HG03280 (cell line): ENCODE results near the gene TTLL11.

Source experiments
- ATAC-seq: cut with Tn5 transposase; IDR thresholded peaks from one replicate; pipeline ENCODE4 v1.9.1; 2021; ENCODE audit warnings: mild to moderate bottlenecking, moderate library complexity; ENCODE audit not compliant: unreplicated experiment

Gene TTLL11

DNA sequence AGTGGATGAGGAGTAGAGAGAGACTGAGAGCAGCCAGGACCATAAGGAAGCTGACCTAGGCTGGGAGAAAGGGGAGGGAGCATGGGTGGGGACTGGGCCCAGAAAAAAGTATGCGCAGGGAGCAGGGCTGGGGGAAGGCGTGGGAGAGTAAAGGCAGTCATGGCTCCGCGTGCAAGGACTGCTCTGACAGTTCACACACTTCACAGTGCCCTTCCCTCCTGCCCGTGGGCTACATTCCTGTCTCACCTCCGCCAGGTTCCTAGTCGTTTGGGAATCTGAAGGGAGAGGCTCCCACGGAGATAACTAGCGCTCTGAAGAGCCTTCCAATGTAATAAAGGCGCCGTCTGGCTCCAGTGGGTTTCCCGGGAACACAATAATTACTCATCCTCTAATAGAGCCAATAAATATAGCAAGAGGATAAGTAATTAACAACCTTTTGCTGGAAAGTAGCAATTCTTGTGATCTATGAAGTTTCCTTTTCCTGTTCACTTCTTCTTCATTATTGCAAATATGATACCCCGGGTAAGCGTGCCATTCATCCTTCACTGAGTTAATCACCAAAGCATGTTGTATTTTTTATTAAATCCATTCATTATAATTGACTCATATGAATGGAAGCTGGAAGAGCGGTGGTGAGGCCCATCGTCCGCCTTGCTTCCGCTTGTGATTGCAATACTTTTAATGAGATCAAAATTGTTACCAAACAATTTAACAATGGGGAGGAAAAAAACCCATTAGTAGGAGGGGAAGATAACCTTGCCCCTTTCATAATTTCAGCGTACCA lies 39.3 kb downstream of the TTLL11 start:
- ATAC-seq: no peak

DNA sequence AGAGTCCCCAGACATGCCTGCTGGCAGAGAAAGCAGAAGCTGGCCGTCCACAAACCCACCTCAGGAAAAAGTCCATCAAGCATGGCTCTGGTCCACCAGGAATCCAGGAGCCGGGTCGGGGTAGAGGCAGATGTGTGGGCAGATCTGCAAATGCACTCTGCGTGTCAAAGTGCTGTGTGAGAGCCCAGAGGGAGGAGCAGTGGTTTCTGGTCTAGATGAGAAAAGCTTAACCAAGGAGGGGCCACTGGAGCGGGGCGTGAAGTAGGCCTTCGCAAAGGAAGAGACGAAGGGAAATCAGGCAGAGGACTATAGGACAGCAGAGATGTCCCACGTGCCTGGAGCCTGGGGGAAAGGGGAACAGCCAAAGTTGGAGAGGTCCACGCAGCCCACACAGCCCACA lies 40.0 kb downstream of the TTLL11 start:
- ATAC-seq: no peak

DNA sequence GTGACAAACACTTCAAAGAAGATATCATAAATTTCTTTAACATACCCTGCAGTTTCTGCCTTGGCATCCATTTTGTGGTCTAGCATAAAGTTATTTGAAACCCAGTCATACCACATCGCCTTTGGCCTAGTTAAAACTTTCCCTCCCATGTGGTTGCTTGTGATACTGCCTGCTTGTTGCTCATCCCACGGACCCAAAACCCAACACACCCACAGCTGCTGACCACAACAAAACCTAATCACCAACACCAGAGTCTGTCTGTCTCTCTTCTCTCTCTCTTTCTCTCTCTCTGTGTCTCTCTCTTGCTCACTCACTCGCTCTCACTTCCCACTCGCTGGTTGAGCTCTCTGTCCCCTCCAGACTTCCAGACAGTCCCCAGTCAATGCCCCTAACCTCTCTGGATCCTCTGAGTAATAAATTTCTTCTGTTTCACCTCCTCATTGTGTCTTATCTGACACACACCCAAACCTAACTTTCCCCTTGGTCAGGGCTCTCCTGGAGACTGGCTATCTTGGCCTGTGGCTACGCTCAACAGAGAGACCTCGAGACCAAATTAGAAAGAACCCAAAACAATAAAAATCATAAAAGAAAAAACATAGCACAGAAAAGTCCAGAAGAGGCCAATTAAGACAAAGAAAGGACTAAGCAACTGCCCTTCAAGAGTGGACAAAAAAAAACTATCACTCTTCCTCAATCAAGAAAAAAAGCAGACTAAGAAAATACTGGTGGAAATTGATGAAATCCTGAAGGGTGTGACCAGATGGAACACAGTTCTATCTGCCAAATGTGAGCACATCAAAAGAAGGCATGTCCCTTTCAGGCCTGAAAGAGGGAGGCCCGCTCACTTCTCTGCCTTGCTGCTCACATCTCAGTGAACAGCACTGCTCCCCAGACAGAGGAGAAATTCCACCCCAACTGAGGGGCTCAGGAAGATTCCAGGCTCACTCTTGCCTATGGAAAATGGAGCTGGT lies 41.5 kb downstream of the TTLL11 start:
- ATAC-seq: peak; percentile 52

DNA sequence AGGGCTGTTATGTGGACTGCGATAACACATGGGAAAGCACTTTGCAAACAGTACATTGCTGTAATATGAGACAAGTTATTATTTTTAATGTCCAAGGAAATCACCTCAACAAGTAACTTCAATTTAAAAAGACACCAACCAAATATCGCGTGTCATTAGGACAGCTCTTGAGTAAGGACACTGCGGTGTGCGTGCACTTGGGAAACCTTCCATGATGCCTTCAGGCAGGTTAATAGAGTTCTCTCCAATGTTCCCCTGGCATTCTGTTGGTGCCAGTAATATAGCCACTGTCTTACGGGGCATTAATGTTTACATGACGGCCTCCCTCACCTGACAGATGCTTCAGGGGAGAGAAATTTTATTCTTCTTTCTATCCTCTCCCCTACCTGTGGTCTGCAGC lies 42.9 kb downstream of the TTLL11 start:
- no peak for ATAC-seq

DNA sequence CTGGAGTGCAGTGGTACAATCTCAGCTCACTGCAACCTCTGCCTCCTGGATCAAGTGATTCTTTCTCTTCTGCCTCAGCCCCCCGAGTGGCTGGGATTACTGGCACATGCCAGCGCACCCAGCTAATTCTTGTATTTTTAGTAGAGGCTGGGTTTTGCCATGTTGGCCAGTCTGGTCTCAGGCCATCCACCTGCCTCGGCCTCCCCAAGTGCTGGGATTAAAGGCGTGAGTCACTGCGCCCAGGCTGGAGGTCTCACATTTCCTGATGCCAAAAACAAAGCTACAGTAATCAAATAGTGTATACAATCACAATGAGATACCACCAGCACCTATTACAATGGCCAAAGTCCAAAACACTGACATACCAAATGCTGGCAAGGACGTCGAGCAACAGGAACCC lies 51.1 kb downstream of the TTLL11 start:
- no peak for ATAC-seq

DNA sequence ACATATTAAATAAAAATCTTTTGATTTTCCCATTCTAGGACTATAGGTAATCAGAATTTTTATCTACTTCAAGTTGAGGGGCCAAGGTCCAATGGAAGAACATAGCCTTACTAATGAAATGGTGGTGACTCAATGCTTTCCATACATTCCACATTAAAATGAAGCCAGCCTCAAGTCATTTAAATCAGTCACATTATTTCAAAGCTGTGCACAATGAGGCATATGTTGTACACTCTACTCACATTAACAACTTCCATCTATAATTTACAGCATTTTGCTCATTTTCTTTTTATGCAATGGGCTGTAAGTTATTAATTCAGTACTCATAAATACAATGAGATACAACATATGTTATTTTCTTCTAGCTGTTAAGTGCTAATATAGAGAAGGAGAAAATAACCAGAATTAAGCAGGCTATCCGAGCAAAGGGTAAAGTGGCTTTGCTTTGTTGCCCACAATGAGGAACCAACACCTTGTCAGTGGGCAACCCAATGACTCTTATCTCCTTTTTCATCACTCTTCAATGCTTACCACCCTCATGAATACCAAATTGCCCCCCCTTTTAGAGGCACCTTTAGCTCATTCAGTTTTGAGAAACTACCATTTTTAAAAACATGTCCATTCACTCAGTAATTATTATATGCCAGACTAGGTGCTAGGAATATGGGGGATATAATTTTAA lies 52.4 kb downstream of the TTLL11 start:
- ATAC-seq: no peak

DNA sequence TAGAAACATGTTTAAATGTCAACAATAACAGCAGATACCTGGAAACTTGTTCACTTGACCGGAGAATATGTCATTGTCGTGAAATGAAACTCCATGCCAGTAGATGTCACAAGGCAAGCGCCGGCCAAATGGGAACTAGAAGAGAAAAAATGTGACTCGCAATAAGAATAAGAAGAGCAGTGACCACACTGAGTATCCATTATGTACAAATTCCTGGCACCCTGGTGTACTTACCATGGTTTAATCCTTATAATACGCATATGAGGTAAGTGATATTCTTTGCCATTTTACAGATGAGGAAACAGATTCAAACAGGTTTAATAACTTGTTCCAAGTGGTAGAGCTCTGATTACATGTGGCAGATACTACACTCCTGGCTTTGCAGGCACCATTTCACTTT lies 53.9 kb downstream of the TTLL11 start:
- ATAC-seq: no peak

DNA sequence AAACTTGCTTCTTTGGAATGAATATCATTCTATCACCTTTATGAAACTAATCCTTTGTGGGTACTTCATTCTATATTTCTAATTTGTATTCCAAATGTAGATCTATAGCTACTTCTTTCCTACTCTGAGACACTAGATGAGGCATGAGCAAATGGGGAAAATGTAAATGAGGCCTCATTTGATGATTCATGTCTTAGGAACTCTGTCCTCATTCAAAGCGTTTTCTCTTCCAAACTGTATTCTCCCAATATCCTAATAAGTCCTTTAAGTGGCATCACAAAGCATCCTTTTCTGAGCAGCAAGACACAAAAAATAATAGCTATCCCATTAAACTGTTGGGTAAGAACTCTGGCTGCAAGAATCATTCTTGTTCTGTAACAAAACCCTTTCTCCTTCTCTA lies 56.1 kb downstream of the TTLL11 start:
- ATAC-seq: no peak

DNA sequence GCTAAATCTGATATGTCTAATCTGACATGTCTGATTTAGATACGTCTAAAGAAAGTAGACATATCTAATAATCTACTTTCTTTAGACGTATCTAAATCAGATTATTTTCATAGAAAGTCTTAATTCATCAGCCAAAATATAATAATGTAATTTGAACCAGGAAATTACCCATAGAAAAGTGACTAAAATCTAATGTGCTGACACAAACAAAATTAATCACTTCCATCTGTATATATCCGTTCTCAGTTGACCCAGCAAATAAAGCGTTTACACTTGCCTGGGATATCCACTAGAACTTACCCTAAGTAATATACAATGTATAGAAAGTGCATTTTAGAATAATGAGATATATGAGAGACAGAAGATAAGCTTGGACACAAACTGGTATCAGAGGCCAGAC lies 56.7 kb downstream of the TTLL11 start:
- ATAC-seq: no peak

DNA sequence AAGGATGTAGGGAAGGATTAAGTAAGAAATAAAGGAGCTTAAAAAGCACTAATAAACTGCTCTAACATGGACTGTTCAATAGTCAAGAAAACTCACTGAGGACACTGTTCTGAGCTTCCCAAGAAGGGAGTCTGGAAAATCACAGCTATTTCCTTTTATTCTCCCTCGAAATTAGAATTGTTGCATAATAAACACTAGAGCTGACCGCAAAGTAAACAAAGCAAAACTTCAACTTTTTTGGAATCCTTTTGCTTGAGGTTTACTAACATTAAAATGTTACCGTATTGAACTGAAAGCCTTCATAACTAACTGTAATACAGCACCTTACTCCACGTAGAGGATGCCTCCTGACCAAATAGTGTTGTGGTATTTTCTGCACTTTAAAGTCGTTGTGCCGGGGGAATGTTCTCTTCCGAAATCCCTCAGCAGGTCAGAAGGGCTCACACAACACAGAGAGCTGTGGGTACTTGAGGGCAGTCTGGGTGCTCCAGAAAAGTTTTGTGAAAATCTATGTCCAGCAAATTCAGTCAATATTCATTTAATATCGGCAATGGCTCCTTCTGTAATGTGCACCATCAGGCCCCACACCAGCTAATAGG lies 59.2 kb downstream of the TTLL11 start:
- ATAC-seq: no peak

DNA sequence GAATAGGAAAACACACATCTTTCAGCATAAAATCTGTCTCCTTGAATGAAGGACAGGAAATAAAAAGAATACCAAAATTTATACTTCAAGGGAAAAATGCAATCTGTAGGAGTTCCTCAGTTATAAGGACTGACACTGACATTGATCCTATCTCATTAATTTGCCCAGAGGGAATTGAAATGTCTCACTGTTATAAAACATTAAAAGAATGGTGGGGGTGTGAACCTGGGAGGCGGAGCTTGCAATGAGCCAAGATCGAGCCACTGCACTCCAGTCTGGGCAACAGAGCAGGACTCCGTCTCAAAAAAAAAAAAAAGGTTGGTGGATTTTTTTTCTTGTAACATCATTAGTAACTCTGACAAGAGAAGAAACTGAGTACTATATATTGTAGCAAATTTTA lies 60.8 kb downstream of the TTLL11 start:
- no peak for ATAC-seq

DNA sequence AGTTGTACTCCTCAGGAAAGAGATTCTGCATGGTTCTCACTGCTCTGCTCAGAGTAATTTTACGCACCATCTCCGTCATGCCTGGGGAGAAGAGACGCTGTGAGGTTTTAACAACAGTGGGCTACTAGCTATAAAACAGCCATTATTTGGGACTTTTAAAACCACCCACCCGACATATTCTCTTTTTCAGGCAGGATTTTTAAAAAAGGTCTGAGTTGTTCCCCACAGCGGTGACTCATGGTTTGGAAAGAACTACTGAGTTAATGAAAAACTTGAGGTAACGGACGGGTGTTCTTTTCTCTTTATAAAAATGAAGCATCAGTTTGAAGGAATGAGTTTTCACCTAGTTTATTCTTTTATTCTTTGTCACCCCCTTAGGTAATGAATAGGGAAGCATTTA lies 61.3 kb downstream of the TTLL11 start:
- ATAC-seq: no peak

DNA sequence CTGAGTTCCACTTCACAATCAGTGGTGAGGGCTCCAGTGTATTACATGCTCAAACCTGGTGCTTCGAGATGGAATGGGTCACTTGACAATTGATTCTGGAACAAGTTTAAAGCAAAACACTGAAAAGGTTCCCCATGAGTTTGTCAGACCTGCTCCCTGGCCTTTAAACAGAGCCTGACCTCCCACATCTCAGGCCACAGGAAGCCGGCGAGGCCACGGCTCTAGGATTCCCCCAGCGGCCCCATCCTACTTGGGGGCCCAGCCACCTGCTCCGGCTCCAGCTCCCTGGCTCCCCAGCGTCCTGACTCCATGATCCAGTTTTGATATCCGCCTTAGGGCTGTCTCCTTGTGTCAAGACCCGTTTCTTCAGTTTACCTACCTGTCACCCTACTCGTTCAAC lies 62.0 kb downstream of the TTLL11 start:
- no peak for ATAC-seq

DNA sequence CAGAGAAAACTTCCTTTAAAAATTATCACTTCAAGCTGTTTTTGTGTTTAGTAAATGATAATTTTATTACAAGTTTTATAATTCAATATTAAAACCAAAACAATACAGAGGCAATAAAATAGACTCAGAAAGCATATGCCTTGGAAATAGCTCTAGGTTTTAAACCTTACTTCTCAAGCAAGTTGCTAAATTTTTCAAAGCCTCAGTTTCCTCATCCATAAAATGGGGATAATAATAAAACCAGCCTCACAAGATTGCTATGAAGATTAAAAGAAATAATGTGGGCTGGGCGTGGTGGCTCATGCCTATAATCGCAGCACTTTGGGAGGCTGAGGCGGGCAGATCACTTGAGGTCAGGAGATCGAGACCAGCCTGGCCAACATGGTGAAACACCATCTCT lies 62.8 kb downstream of the TTLL11 start:
- no peak for ATAC-seq

DNA sequence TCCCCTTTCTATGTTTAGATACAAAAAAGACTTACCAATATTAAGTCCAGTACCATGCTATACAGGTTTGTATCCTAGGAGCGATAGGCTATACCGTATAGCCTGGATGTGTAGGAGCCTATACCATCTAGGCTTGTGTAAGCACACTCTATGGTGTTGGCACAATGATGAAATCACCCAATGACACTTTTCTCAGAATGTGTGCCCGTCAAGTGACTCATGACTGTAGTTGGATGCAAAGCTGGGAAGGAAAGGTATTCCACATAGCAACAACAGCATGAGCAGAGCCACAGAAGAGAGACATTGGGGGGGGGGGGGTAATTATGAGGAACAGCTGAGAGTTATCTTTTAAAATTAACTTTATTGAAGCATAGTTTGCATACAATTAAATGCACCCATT lies 63.2 kb downstream of the TTLL11 start:
- no peak for ATAC-seq

DNA sequence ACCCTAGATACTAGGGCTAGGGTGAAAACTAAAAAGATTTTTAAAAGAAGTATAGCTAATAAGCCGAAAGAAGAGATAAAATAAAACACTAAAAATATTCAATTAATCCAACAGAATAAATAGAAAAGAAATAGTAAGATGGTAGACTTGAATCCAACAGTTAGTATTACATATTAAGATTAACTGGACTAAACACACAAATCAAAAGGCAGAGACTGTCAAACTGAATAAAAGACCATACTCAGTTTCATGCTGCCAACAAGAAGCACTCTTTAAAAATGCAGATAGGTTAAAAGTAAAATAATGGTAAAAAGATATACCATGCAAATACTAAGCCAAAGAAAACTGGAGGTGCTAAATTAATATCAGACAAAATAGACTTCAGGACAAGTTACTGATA lies 65.0 kb downstream of the TTLL11 start:
- ATAC-seq: no peak

DNA sequence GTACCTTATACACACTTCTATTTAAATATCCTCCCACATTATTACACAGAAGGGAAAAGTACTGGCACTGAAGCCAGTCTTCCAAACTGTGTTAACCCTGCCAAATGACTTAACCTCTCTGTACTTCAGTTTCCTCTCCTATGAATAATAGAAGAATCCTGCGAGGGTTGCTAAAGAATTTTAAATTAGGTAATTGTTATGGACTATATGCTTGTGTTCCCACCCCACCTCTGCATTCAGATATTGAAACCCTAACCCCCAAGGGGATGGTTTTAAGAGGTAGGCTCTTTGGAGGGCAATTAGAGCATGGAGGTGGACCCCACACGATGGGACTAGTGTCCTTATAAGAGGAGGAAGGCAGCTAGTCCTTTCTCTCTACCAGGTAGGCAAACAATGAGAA lies 72.7 kb downstream of the TTLL11 start:
- no peak for ATAC-seq

DNA sequence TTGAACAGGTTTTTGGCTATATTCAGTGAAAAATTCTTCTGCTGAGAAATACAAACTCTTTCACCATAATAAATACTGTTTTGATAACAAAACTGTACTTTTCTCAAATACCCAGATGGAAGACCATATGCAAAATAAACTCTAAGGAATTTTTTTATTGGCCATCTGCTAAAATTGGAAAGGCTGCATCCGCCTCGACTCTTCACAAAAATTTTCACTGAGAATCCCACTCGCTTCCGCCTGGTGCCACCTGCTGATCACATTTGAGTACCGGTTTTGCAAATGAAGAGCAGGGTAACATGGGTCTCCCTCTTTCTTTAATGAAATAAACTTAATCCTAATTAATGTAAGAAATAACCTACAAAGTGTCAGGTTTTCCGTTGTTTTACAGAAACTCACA lies 76.4 kb downstream of the TTLL11 start:
- ATAC-seq: no peak

DNA sequence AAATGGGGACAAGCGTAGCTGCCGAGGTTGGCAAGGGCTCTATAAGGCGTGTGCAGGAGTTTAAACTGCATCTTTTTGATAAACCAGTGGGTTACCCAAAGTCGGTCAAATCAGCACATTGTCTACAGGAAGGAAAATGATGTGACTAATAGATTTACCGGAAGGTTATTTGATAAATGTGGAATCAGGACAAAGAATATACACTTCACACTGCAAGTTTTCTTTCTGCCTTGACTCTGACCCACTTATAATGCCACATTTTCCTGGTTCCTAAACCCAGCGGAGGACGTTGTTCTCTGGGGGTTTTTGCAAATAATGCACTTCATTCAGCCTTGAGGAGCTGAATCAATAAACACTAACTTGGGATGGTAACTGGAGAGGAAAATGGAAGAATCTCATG lies 76.8 kb downstream of the TTLL11 start:
- no peak for ATAC-seq

DNA sequence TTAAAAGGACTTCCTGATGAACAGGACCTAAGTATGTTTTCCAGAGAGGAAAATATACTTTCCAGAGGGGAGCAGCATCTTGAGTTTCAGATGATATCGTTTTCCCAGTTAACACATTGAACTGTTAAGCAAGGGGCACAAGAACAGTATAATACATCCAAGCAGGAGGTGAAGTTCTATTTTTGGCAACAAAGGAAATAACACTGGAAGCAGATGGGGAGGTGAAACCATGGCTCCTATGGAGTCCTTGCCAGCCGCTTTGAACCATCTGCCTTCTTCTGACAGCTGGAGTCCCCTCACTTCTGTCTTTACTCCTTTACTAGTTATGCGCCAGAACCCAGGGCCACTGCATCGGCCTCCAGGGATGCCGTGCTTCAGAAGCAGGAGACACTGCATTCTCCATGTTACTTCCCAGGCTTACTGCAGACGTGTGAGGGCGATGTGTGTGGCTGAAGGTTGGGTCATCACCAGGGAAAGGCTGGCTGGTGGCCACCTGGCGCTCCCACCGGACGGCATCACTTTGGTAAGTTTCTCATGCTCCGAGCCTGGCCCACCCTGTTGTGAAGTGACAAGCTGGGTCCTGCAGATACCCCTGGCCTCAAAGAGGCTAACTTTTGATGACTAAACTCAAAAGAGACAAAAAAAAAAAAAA lies 77.8 kb downstream of the TTLL11 start:
- ATAC-seq: no peak
